ENCODE results near the gene CCDC183. TPM values are rescaled to one million over a fixed set of nuclear protein-coding genes. Genes with fewer than 3 reads are reported as not detected.
A peak's percentile ranks its signal among the peaks of the same experiment; 100 is the strongest.
"Not testable (repeated sequence)": the region's sequence is repeated elsewhere in the genome, so short reads cannot be mapped to it uniquely, and the experiment has no call there.

CCDC183 gene
- total and polyA plus RNA-seq, 2 of the 4 experiments (the other 2 are of a cell fraction): under 0.01 to 0.29 TPM

DNA sequence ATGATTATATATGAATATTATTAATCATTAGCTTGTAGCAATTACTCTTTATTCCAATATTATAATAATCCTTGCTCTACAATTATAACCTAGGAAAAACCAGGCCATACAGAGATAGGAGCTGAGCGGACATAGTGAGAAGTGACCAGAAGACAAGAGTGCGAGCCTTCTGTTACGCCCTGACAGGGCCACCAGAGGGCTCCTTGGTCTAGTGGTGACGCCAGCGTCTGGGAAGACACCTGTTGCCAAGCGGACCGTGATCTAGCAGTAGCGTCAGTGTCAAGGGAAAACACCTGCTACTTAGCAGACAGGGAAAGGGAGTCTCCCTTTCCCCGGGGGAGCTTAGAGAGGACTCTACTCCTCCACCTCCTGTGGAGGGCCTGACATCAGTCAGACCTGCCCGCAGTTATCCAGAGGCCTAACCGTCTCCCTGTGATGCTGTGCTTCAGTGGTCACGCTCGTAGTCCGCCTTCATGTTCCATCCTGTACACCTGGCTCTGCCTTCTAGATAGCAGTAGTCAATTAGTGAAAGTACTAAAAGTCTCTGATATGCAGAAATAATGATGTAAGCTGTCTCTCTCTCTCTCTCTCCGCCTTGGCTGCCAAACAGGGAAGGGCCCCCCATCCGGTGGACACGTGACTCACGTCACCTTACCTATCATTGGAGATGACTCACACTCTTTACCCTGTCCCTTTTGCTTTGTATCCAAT is 29.6 kb upstream of the CCDC183 start:
- H3K4me2 ChIP-seq (ENCODE audit: low read depth, low read length); dilution Hi-C loops (cut with HindIII; ENCODE audit: low sequenced_read_pairs, unreplicated experiment); H3K56ac ChIP-seq (ENCODE audit: extremely low read depth, insufficient read depth, low read length); H3K36me3 ChIP-seq (ENCODE audit: control insufficient read depth, insufficient read depth, low read length); H4K5ac ChIP-seq (ENCODE audit: low read depth, low read length); H2BK120ac ChIP-seq (ENCODE audit: low read depth, low read length); H4K8ac ChIP-seq (ENCODE audit: low read depth in 2 of 2, low read length in 2 of 2); H3K4me1 ChIP-seq (ENCODE audit: control insufficient read depth, insufficient read depth, low read length); ATAC-seq (ENCODE audit: low read depth); H2BK20ac ChIP-seq (ENCODE audit: low read depth, low read length); H2BK5ac ChIP-seq (ENCODE audit: low read depth, low read length, poor library complexity, severe bottlenecking); H3K4ac ChIP-seq (ENCODE audit: low read depth, low read length); H4K20me1 ChIP-seq (ENCODE audit: insufficient read depth, low read length); H3K9ac ChIP-seq (ENCODE audit: low read depth, low read length); H2BK15ac ChIP-seq (ENCODE audit: low read depth, low read length); H3K27me3 ChIP-seq (ENCODE audit: control insufficient read depth, insufficient read depth, low read length); BruUV-seq (replicated peaks); H2AK9ac ChIP-seq (replicated peaks; ENCODE audit: low read depth, low read length, poor library complexity); H3K23ac ChIP-seq (ENCODE audit: low read depth, low read length); H4K91ac ChIP-seq (ENCODE audit: insufficient read depth, low read depth, low read length); H3K18ac ChIP-seq (ENCODE audit: low read depth, low read length); H3K27ac ChIP-seq (ENCODE audit: insufficient read depth, low read length); H2AFZ ChIP-seq (replicated peaks; ENCODE audit: low read length, poor library complexity); H3K4me3 ChIP-seq (ENCODE audit: insufficient read depth, low read depth, low read length); H2AK5ac ChIP-seq (ENCODE audit: low read depth, low read length); H3K14ac ChIP-seq (replicated peaks; ENCODE audit: low read depth, low read length); H3K9me1 ChIP-seq (ENCODE audit: insufficient read depth, low read length); H3K9me3 ChIP-seq (ENCODE audit: control insufficient read depth, insufficient read depth, low read length); in situ Hi-C loops (cut with MboI; ENCODE audit: low sequenced_read_pairs); H3K79me1 ChIP-seq (ENCODE audit: low read depth in 1 of 2, low read length in 2 of 2); POLR2A ChIA-PET (ENCODE audit: unreplicated experiment): not testable (repeated sequence)
- CTCF ChIA-PET: interaction anchor here (0.8 to 1.1 kb wide), 2 partner anchors 12 to 779 kb away, joined by 3 read pairs; no protein-coding TSS in a partner anchor
- peak; percentile 55 for DNase-seq
- WGBS, 2 experiments (ENCODE audit: extremely low coverage in 2 of 2, insufficient read length in 1 of 2): no CpG with 5 or more reads among the region's 18 CpGs
- intact Hi-C loops (cut with micrococcal nuclease): loop anchor here (2.0 kb wide), 1 partner anchor 14 kb away; no protein-coding TSS in a partner anchor
- TF ChIP-seq CTCF (conservative IDR thresholded peaks at IDR 0.05; ENCODE audit: low read depth, low read length) (peak; percentile 19), RAD21 (IDR thresholded peaks at IDR 0.05; ENCODE audit: low read length) (0 out of 2 replicates have a peak, but pooled peaks have one; percentile 9)
